HepG2 (cell line): Measurements from ENCODE around the gene TANGO6. TPM values are rescaled to one million over a fixed set of nuclear protein-coding genes. Genes with fewer than 3 reads are reported as not detected.

ENCODE experiments used
- AGO1 ChIP-seq: fragments of 200-400 bp; formaldehyde crosslinking; IDR thresholded peaks from 2 replicates; pipeline ENCODE4 v1.6.1; 2017; ENCODE audit warnings: mild to moderate bottlenecking, low read depth, low read length, moderate library complexity; ENCODE audit not compliant: poor library complexity, severe bottlenecking
- BCL6 ChIP-seq: IDR thresholded peaks from 2 replicates; pipeline ENCODE4 v1.6.1; 2016; ENCODE audit warnings: missing genetic modification reagents, missing compliant biosample characterization
- CBX2 ChIP-seq, 2 experiments: fragments of 200-600 bp in 1 of 2; sonication (generic); formaldehyde crosslinking in 1 of 2; IDR thresholded peaks; 2 replicates each; pipeline versions ENCODE4 v1.7.0 to v1.8.1; 2018 to 2022; ENCODE audit warnings: low read depth in 2 of 2, low read length in 1 of 2, mild to moderate bottlenecking in 1 of 2, missing genetic modification reagents in 1 of 2
- CREM ChIP-seq, 2 experiments: sonication (generic) in 1 of 2; formaldehyde crosslinking in 1 of 2; IDR thresholded peaks; 2 replicates each; pipeline versions ENCODE4 v1.4.0 to v1.6.1; 2016 to 2020; ENCODE audit warnings: antibody characterized with exemption in 1 of 2, mild to moderate bottlenecking in 1 of 2, missing genetic modification reagents in 1 of 2
- ELF4 ChIP-seq: sonication (generic); formaldehyde crosslinking; IDR thresholded peaks from 2 replicates; pipeline ENCODE4 v1.5.0; 2020; ENCODE audit warnings: missing genetic modification reagents, mild to moderate bottlenecking, moderate library complexity, borderline replicate concordance
- GLI4 ChIP-seq: sonication (generic); formaldehyde crosslinking; IDR thresholded peaks from 2 replicates; pipeline ENCODE4 v1.5.1; 2020; ENCODE audit warnings: missing genetic modification reagents, mild to moderate bottlenecking, moderate library complexity, borderline replicate concordance
- HNF1B ChIP-seq: sonication (generic); formaldehyde crosslinking; IDR thresholded peaks from 2 replicates; pipeline ENCODE4 v1.5.1; 2020; ENCODE audit warnings: mild to moderate bottlenecking, moderate library complexity, missing genetic modification reagents
- HNRNPL ChIP-seq: fragments of 200-400 bp; formaldehyde crosslinking; IDR thresholded peaks from 2 replicates; pipeline ENCODE4 v1.6.1; 2017; ENCODE audit warnings: mild to moderate bottlenecking, low read depth, low read length
- NCOA1 ChIP-seq: sonication (generic); formaldehyde crosslinking; IDR thresholded peaks from 2 replicates; pipeline ENCODE4 v1.9.0; 2021; ENCODE audit warnings: missing genetic modification reagents
- SMYD3 ChIP-seq: sonication (generic); formaldehyde crosslinking; IDR thresholded peaks from 2 replicates; pipeline ENCODE4 v1.8.1; 2023; ENCODE audit warnings: mild to moderate bottlenecking, missing genetic modification reagents
- TBX2 ChIP-seq: sonication (generic); formaldehyde crosslinking; IDR thresholded peaks from 2 replicates; pipeline ENCODE4 v1.5.0; 2020; ENCODE audit warnings: missing genetic modification reagents, mild to moderate bottlenecking, borderline replicate concordance
- USF2 ChIP-seq, 2 experiments: sonication (generic) in 1 of 2; formaldehyde crosslinking in 1 of 2; IDR thresholded peaks; 2 replicates each; pipeline versions ENCODE4 v1.5.1 to v1.6.1; 2011 to 2020; ENCODE audit warnings: borderline replicate concordance in 1 of 2, low read depth in 1 of 2, low read length in 1 of 2, mild to moderate bottlenecking in 1 of 2, missing genetic modification reagents in 1 of 2, moderate library complexity in 1 of 2
- ZBTB39 ChIP-seq: sonication (generic); formaldehyde crosslinking; IDR thresholded peaks from 2 replicates; pipeline ENCODE4 v1.5.0; 2020; ENCODE audit warnings: missing genetic modification reagents
- ZNF503 ChIP-seq: sonication (generic); formaldehyde crosslinking; IDR thresholded peaks from 2 replicates; pipeline ENCODE4 v1.4.0; 2020; ENCODE audit warnings: missing genetic modification reagents
- ZNF564 ChIP-seq: sonication (generic); formaldehyde crosslinking; IDR thresholded peaks from 2 replicates; pipeline ENCODE4 v1.8.1; 2023; ENCODE audit warnings: mild to moderate bottlenecking, missing genetic modification reagents
- ZNF781 ChIP-seq: sonication (generic); formaldehyde crosslinking; IDR thresholded peaks from 2 replicates; pipeline ENCODE4 v1.5.1; 2020; ENCODE audit warnings: borderline replicate concordance, mild to moderate bottlenecking, missing genetic modification reagents; ENCODE audit errors: not compliant biosample characterization
- polyA plus RNA-seq, 8 experiments: library from polyadenylated mRNA; depleted of rRNA in 3 of 8; stranded (reverse) in 7 of 8; unstranded in 1 of 8; fragments of >200 nt; fragmentation: Illumina TruSeq in 4 of 8; extraction: Trizol in 4 of 8; gene quantifications; 2 replicates each; pipeline versions ENCODE4 v1.2.1 to v1.2.3, GENCODE V29; 2011 to 2016; ENCODE audit warnings: low read depth in 4 of 8, missing spikeins in 1 of 8, mixed read lengths in 1 of 8; ENCODE audit not compliant: insufficient read depth in 1 of 8
- total RNA-seq, 5 experiments: library from RNA; depleted of rRNA; stranded (reverse); fragments of >200 nt; fragmentation: Illumina TruSeq; extraction: Trizol; gene quantifications; 2 replicates each; pipeline ENCODE4 v1.2.3, GENCODE V29; 2016; ENCODE audit warnings: low read depth in 1 of 5
- TF ChIP-seq, protein P1 (sequence below): IDR thresholded peaks from 2 replicates; pipeline ENCODE4 v1.6.1; 2016; ENCODE audit warnings: low read depth

The TANGO6 gene
- total and polyA plus RNA-seq, 2 of the 13 experiments (the other 11 are each of a cell fraction or from before 2014, with no cell fraction given): 7.2 to 13.3 TPM

DNA sequence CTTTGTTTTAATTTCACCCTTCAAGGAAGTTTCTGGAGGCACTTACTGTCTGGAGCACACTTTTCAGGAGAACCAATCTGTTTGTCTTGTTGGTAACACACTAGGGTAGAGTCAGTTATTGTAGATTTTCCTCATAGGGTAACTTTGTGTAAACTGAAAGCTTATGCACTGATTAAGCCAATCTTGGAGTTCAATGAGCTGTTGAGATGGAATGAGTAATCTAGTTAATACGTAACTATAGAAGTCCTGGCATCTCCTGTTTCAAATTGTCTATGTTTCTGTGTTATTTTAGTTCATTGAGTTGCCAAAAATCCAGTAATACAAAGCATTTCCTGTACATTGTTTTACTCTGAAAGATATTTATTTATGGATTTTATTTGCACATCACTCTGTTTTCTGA lies 150.6 kb downstream of the TANGO6 start (continued):
- no peak for TF ChIP-seq AGO1
- no peak for TF ChIP-seq ZNF781 (CRISPR knock-in tag)
- TF ChIP-seq ELF4 (CRISPR knock-in tag): no peak
- no peak for TF ChIP-seq ZNF564 (CRISPR knock-in tag)
- 0 out of 2 replicates have a peak, but pooled peaks have one; percentile 27 for TF ChIP-seq CREM (IDR thresholded peaks at IDR 0.05)
- TF ChIP-seq CREM (CRISPR knock-in tag; IDR thresholded peaks at IDR 0.05): no peak
- peak; percentile 35; the same call in 1 of the 2 replicates for TF ChIP-seq ZNF503 (CRISPR knock-in tag)
- no peak for TF ChIP-seq TBX2 (CRISPR knock-in tag)
- TF ChIP-seq SMYD3 (CRISPR knock-in tag): no peak
- TF ChIP-seq HNF1B: no peak; the same call in 1 of the 2 replicates
- TF ChIP-seq NCOA1: no peak
- TF ChIP-seq ZBTB39 (CRISPR knock-in tag): no peak
- no peak for TF ChIP-seq CBX2 (IDR thresholded peaks at IDR 0.05; ENCODE audit: low read depth, low read length)
- no peak for TF ChIP-seq CBX2 (CRISPR knock-in tag; IDR thresholded peaks at IDR 0.05; ENCODE audit: low read depth)
- no peak for TF ChIP-seq BCL6
- TF ChIP-seq GLI4 (CRISPR knock-in tag): no peak
- no peak for TF ChIP-seq HNRNPL
- TF ChIP-seq, protein P1, sequence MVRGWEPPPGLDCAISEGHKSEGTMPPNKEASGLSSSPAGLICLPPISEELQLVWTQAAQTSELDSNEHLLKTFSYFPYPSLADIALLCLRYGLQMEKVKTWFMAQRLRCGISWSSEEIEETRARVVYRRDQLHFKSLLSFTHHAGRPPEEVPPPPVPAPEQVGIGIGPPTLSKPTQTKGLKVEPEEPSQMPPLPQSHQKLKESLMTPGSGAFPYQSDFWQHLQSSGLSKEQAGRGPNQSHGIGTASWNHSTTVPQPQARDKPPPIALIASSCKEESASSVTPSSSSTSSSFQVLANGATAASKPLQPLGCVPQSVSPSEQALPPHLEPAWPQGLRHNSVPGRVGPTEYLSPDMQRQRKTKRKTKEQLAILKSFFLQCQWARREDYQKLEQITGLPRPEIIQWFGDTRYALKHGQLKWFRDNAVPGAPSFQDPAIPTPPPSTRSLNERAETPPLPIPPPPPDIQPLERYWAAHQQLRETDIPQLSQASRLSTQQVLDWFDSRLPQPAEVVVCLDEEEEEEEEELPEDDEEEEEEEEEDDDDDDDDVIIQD (CRISPR knock-in tag): peak; percentile 75; the same call in 1 of the 2 replicates
- TF ChIP-seq USF2 (IDR thresholded peaks at IDR 0.05; ENCODE audit: low read depth, low read length): no peak
- TF ChIP-seq USF2 (CRISPR knock-in tag; IDR thresholded peaks at IDR 0.05; ENCODE audit: borderline replicate concordance): no peak
